HG03196 (cell line): Measurements from ENCODE around the gene TARM1.

Experiments
- ATAC-seq: cut with Tn5 transposase; IDR thresholded peaks from one replicate; pipeline ENCODE4 v1.9.1; 2021; ENCODE audit not compliant: unreplicated experiment

The TARM1 gene

DNA sequence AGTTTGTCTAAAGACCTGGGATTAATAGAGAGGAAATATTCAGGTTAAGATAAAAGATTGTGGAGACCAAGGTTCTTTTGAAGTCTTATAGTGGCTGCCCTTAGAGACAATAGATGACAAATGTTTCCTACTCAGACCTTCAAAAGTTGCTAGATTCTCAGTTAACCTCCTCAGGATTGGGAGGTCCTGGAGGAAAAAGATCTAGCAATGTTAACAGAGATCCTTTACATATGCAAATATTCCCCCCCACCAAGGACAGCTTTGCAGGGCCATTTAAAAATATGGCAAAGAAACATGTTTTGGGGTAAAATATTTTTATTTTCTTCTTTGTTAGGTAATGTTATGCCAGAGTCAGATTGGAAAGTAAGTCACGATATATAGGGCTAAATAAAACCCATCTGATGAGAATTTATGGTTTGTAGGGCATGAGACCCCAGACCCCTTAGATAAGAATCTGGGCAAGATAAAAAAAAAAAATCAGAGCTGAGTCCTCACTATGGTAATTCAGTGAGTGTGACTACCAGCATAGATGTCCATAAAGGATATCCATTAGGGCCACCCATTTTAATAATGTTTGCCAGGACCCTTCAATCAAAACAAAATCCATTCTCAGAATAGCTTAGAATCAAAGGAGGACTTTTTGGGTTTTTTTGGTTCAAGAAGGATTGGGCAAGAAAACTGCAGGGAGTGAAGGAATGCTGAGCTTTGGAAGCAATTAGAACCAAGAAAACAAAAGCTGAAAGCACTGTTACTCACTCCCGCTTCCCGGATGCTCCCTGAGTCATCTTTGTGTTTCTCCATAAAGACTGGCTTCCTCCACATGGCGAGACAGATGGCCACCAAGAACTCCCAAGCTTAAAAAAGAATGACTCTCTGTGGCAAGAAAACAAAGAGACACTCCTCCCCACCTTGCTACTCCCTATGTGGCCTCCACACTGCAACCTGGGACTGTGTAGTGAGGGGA, 45.7 kb downstream of the TARM1 start:
- no peak for ATAC-seq

DNA sequence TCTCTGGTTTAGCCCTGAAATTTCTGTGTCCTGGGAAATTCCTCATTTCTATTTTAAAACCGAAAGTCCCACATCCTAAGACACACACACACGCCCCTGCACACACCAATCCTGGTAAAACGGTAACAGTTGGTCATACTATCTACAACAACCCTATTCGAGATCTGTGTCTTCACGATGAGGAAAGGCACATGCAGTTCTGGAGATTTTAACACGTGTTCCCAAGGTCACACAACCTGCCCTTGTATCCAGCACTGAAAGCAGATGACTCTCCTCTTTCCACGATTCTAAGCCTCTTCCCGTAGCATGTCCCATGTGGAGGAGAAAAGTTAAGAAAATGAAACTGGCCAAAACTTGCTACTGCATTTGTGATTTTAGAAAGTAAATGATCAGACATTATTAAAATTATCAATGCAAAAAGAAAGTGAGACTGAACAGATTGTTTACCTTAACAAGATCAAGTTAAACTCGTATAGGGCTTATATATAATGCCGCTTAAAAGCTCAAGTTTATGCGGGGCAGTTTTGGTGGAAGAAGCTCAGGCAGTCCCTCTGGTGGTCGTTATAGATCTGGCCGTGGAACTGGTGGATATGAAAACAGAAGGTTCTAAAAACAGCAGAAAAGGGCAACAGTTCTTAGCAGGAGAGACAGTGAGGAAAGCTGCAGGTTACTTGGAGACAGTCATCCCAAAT, 50.1 kb downstream of the TARM1 start:
- ATAC-seq = no peak

DNA sequence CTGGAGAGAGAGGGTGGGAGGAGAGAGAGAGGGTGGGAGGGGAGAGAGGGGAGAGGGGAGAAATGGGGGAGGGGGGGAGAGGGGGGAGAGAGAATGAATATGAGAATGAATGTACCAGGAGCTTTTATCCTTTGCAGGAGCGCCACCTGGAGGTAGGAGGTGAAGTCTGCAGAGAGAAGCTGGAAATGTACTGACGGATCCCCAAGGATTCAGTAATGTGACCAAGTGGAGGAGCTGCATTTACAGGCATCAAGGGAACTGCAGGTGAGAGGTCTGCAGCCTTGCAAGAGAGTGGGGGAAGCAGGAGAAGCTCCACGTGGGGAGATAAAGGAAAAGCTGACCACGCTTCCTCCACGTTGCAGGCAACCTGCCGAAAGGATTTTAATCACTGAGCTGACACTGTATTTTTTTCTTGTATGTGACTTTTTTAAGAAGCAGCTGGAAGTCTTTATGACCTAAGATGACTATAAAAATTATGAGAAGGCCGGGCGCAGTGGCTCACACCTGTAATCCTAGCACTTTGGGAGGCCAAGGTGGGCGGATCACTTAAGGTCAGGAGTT, 51.2 kb downstream of the TARM1 start:
- no peak for ATAC-seq

GRCh38 chr19:54029301-54029700, 51.9 kb downstream of the TARM1 start:
- no peak for ATAC-seq

- no peak for ATAC-seq
Measured at GRCh38 chr19:54026656-54027055, 54.5 kb downstream of the TARM1 start.

DNA sequence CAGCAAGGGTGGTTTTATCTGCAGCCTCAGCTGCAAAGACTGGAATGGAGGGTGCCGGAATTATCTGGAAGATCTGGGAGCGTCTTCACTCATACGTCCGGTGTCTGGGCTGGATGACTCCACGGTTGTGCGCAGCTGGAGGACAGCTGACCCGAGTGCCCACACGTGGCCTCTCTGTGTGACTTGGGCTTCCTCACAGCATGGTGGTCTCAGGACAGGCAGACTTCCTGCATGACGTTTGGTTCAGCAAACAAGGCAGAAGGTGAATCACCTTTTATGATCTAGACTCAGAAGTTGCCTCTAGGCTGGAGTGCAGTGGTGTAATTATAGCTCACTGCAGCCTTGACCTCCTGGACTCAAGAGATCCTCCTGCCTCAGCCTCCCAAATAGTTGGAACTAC, 56.5 kb downstream of the TARM1 start:
- no peak for ATAC-seq

GRCh38 chr19:54023191-54023590, 58.0 kb downstream of the TARM1 start:
- ATAC-seq = no peak

GRCh38 chr19:54021932-54022331, 59.2 kb downstream of the TARM1 start:
- no peak for ATAC-seq

DNA sequence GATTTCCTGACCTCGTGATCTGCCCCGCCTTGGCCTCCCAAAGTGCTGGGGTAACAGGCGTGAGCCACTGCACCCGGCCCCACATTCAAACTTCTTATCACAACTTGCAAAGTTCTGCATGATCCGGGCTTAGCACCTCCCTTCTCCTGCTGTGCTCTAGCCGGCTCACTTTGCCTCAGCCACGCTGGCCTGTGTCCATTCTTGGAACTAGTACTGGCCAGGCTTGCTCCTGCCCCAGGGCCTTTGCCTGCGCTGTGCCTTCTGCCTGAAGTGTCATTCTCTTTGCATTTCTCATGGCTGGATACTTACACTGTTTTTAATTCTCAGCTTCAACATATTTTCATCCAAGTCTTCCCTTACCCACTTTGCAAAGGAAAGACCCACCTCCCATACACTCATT, 59.8 kb downstream of the TARM1 start:
- ATAC-seq = no peak
